GM12865 (cell line): ENCODE results near the gene PANK3.
"Not testable (repeated sequence)": the region's sequence is repeated elsewhere in the genome, so short reads cannot be mapped to it uniquely, and the experiment has no call there.

ENCODE experiments used
- DNase-seq: peaks from one replicate; pipeline ENCODE4 v3.0.0; 2010; ENCODE audit warnings: low read depth
- H3K4me3 ChIP-seq: 2 replicates; pipeline ENCODE4 v1.5.1; 2011; ENCODE audit warnings: mild to moderate bottlenecking, low read depth, low read length, control low read depth
- TF ChIP-seq, protein P1 (sequence below): IDR thresholded peaks from 2 replicates; pipeline ENCODE4 v1.5.1; 2011; ENCODE audit warnings: low read length, control low read depth, low read depth, inconsistent platforms; ENCODE audit not compliant: insufficient read depth; ENCODE audit errors: missing control alignments

The PANK3 gene

DNA sequence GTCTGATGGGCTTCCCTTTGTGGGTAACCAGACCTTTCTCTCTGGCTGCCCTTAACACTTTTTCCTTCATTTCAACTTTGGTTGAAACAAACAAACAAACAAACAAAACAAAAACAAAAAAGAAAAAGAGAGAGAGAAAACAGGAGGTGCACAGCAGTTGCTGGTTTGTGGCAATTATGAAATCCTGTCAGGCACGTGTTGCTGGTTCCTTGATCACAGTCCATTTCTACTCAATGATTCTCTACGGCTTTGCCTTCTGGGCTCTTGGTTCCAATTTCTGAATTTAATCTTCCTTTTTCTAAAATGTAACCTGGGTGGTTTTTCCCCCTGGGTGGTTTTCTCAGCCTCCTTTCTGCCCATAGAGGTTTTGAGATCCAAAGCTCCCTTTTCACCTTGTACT, 17.8 kb upstream of the PANK3 start:
- no peak for DNase-seq
- H3K4me3 ChIP-seq: no peak overlapping the region
- TF ChIP-seq, protein P1, sequence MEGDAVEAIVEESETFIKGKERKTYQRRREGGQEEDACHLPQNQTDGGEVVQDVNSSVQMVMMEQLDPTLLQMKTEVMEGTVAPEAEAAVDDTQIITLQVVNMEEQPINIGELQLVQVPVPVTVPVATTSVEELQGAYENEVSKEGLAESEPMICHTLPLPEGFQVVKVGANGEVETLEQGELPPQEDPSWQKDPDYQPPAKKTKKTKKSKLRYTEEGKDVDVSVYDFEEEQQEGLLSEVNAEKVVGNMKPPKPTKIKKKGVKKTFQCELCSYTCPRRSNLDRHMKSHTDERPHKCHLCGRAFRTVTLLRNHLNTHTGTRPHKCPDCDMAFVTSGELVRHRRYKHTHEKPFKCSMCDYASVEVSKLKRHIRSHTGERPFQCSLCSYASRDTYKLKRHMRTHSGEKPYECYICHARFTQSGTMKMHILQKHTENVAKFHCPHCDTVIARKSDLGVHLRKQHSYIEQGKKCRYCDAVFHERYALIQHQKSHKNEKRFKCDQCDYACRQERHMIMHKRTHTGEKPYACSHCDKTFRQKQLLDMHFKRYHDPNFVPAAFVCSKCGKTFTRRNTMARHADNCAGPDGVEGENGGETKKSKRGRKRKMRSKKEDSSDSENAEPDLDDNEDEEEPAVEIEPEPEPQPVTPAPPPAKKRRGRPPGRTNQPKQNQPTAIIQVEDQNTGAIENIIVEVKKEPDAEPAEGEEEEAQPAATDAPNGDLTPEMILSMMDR: no peak

DNA sequence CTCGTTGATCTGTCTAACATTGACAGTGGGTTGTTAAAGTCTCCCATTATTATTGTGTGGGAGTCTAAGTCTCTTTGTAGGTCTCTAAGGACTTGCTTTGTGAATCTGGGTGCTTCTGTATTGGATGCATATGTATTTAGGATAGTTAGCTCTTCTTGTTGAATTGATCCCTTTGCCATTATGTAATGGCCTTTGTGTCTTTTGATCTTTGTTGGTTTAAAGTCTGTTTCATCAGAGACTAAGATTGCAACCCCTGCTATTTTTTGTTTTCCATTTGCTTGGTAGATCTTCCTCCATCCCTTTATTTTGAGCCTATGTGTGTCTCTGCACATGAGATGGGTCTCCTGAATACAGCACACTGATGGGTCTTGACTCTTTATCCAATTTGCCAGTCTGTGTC, 17.0 kb upstream of the PANK3 start:
- DNase-seq: not testable (repeated sequence)

DNA sequence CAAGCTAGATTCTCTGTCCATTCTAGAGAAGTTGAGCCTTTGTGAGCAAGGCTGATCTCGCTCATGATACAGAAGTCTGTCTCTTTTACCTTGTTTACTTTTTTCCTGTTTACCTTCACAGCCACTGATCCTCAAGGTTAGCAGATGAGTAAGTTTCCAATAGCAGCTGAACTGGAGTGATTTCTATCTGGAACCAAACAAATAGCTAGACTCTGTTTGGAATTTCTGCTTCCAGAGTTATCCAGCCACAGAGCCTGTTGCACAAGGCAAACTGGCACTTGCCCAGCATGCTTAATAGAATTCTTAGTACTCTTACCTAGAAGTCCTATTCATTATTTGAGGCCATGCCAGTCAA, 12.8 kb upstream of the PANK3 start:
- TF ChIP-seq, protein P1: no peak
- no peak overlapping the region for H3K4me3 ChIP-seq
- DNase-seq: no peak

More for the DNA sequence above, 17.0 kb upstream of the PANK3 start:
- not testable (repeated sequence) for H3K4me3 ChIP-seq

DNA sequence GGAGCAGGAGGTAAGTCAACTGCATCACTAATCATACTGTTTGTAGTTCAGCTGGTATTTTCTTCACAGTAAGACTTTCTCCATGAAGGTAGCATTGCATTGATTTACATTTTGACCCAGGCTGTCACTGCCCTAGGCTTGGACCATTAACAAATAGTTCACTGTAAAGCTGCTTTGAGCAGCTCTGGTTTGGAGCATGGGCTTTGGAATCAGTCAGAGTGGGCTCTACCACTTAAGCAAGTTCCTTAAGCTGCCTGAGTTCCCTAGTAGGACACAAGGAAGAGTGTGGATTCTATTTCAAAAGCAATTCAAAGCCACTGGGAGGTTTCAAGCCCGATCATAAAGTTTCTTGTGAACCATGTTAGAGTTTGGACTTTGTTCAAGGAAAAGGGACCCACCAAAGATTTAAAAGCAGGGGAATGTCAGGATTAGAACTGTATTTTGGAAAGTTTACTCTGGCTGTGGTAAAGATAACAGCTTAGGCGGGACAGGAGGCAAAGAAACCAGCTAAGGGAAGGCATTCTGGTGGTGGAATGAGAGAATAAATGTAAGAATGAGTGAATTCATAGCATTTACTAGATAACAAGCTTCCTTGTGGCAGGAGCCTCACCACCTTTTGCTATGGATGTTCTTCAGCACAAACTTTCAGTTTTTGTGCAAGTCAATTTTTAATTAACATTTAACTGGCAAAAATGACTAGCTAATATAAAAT, 12.3 kb upstream of the PANK3 start:
- no peak overlapping the region for H3K4me3 ChIP-seq
- TF ChIP-seq, protein P1: no peak
- no peak for DNase-seq

DNA sequence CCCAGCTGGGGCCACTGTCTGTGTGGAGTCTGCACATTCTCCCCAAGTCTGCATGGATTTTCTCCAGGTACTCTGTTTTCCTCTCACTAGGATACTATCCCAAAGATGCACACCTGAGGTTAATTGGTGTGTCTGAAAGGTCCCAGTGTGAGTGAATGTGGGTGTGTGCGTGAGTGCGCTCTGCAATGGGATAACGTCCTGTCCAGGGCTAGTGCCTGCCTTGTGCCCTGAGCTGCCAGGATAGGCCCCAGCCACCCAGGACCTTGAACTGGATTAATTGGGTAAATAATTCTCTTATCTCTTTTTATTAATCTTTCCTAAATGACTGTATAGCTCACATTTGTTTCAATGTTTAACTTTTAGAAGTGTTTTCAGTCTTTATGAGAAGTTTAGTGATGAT, 11.5 kb upstream of the PANK3 start:
- H3K4me3 ChIP-seq: no peak overlapping the region
- TF ChIP-seq, protein P1: no peak
- no peak for DNase-seq

DNA sequence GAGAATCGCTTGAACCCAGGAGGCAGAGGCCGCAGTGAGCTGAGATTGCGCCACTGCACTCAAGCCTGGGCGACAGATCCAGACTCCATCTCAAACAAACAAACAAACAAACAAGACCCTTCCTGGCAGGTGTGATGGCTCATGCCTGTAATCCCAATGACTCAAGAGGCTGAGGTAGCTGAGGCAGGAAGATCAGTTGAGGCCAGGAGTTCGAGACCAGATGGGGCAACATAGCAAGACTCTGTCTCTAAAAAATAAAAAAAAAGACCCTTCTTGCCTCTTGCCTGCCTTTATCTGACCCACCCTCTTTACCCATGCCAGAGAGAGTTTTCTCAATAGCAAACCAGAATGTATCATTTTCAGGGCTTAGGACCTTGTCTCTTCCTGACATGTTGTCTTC, 8.8 kb upstream of the PANK3 start:
- TF ChIP-seq, protein P1: no peak
- no peak for DNase-seq
- no peak overlapping the region for H3K4me3 ChIP-seq

DNA sequence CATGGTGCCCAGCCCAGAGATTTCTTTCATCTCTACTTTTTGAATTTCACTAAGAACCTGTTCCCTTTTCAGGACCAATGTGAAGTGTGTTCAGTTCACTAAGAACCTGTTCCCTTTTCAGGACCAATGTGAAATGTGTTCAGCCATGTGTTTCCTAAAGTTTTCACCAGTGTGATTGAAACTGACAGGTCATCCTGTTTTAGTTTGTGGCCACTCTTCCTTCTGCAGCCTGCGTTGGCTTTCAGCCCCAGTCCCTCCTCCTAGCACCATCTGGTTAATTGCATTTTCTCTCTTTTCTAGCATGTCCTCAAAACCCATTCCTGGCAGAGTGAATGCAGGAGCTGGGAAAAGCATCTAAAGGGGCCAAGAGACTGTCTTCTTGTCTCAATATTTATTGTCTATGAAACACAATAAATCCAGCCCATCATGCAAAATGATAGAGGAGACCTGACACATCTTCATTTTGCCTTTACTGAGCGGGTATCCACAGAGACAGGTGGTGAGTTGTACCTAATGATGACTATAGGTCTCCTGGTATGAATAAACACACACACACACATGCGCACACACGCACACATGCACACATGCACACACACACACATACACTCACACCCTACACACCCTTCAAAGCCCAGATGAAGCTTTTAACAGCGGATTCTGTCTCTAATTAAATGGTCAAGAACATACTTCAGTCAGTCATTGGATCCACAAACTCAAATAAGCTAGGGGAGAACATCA, 6.1 kb upstream of the PANK3 start:
- TF ChIP-seq, protein P1: no peak
- DNase-seq: peak; percentile 66
- no peak overlapping the region for H3K4me3 ChIP-seq
